ENCODE data around the gene BBS2.

Gene BBS2

GRCh38 chr16:56475201-56475600, 44.6 kb downstream of the BBS2 start:
- DNase-seq: no peak

- no peak for DNase-seq
These were observed 49.2 kb downstream of the BBS2 start for GRCh38 chr16:56470666-56471065.

- no peak for DNase-seq
These were observed 49.6 kb downstream of the BBS2 start for GRCh38 chr16:56470232-56470631.

GRCh38 chr16:56469748-56470147, 50.1 kb downstream of the BBS2 start:
- DNase-seq: no peak

- no peak for DNase-seq
These were observed 51.0 kb downstream of the BBS2 start for GRCh38 chr16:56468800-56469199.

- no peak for DNase-seq
These were observed 53.5 kb downstream of the BBS2 start for GRCh38 chr16:56466344-56466743.

GRCh38 chr16:56463153-56463552, 56.7 kb downstream of the BBS2 start:
- no peak for DNase-seq

GRCh38 chr16:56462064-56462796, 57.6 kb downstream of the BBS2 start:
- DNase-seq: no peak

- no peak for DNase-seq
These were observed 59.7 kb downstream of the BBS2 start for GRCh38 chr16:56460101-56460500.

GRCh38 chr16:56457927-56458470, 61.8 kb downstream of the BBS2 start:
- no peak for DNase-seq

- no peak for DNase-seq
These were observed 67.8 kb downstream of the BBS2 start for GRCh38 chr16:56451753-56452689.

- peak; percentile 88 for DNase-seq
These were observed 68.7 kb downstream of the BBS2 start, which contains the start of the genes NUDT21 and OGFOD1 for GRCh38 chr16:56450986-56451752. TSS of gene NUDT21 (minus strand) at chr16:56451332. CDS start at chr16:56451202, 130 bp downstream. TSS of gene OGFOD1 (plus strand) at chr16:56451554. CDS start at chr16:56451613, 59 bp downstream.

- DNase-seq: no peak
These were observed 69.4 kb downstream of the BBS2 start for GRCh38 chr16:56450275-56450985.

- no peak for DNase-seq
These were observed 71.8 kb downstream of the BBS2 start for GRCh38 chr16:56448005-56448404.

- no peak for DNase-seq
These were observed 72.5 kb downstream of the BBS2 start for GRCh38 chr16:56447286-56447685.

- DNase-seq: no peak
These were observed 81.8 kb downstream of the BBS2 start for GRCh38 chr16:56438038-56438437.

GRCh38 chr16:56436258-56436657, 83.6 kb downstream of the BBS2 start:
- no peak for DNase-seq
